K562 (cell line): ENCODE data around the gene RBFOX2. TPM values are rescaled to one million over a fixed set of nuclear protein-coding genes. Genes with fewer than 3 reads are reported as not detected.

Experiments
- ATAC-seq: fragments of 200-7000 bp; cut with Tn5 transposase; 3 replicates; pipeline ENCODE4 v1.9.1; 2020; ENCODE audit warnings: moderate library complexity
- BruUV-seq: library from RNA; stranded (reverse); fragments of 400-500 nt; replicated peaks from 2 replicates; lab custom pipeline; 2021; lab: Mats Ljungman, UMichigan
- CTCF ChIA-PET: fragments of 300-600 bp; formaldehyde crosslinking; extraction: SDS; loops from one replicate; lab custom pipeline; 2021; ENCODE audit warnings: low intra/inter-chr PET ratio; lab: Yijun Ruan, JAX
- POLR2A ChIA-PET: fragments of 300-600, 350-650 bp; sonication (Branson Sonifier 250); formaldehyde crosslinking; extraction: SDS; loops from one replicate; lab custom pipeline; 2021; ENCODE audit warnings: antibody characterized with exemption, inconsistent platforms; lab: Yijun Ruan, JAX
- DNase-seq, 4 experiments: peaks; one replicate each; pipeline versions ENCODE4 v3.0.0 to v3.0.0-alpha.2; 2011 to 2018; ENCODE audit warnings: low spot score in 3 of 4, mixed read lengths in 3 of 4; ENCODE audit errors: extremely low read depth in 1 of 4
- FAIRE-seq: peaks from 2 replicates; lab custom pipeline; 2011; peaks lifted over from hg19 to GRCh38; lab: Jason Lieb, UNC
- H2AFZ ChIP-seq: 2 replicates; pipeline ENCODE4 v1.6.0; 2011; ENCODE audit warnings: low read depth, low read length, control low read depth, inconsistent platforms
- H3K27ac ChIP-seq: fragments of 200-600 bp; 3 replicates; pipeline ENCODE4 v1.8.0; 2011; ENCODE audit warnings: low read depth, mild to moderate bottlenecking, control low read depth, inconsistent platforms, low read length, moderate library complexity, mixed read lengths; ENCODE audit errors: extremely low read depth
- H3K27me3 ChIP-seq, 2 experiments: fragments of 300-600 bp in 1 of 2; 2 replicates in 1 of 2; 3 replicates in 1 of 2; pipeline versions ENCODE4 v1.6.0 to v1.8.0; 2011; ENCODE audit warnings: inconsistent platforms in 2 of 2, low read length in 2 of 2, mild to moderate bottlenecking in 1 of 2, mixed read lengths in 1 of 2, moderate library complexity in 1 of 2; ENCODE audit not compliant: control insufficient read depth in 2 of 2, insufficient read depth in 2 of 2
- H3K36me3 ChIP-seq: fragments of 300-600 bp; 3 replicates; pipeline ENCODE4 v1.8.0; 2011; ENCODE audit warnings: mild to moderate bottlenecking, low read length, inconsistent platforms; ENCODE audit not compliant: control insufficient read depth, insufficient read depth
- H3K4me1 ChIP-seq, 2 experiments: fragments of 200-600 bp in 1 of 2; replicated peaks in 1 of 2; 2 replicates in 1 of 2; 3 replicates in 1 of 2; pipeline versions ENCODE4 v1.5.1 to v1.8.0; 2011; ENCODE audit warnings: inconsistent platforms in 2 of 2, low read length in 2 of 2, mild to moderate bottlenecking in 1 of 2, mixed read lengths in 1 of 2, moderate library complexity in 1 of 2; ENCODE audit not compliant: control insufficient read depth in 2 of 2, insufficient read depth in 2 of 2
- H3K4me2 ChIP-seq: 2 replicates; pipeline ENCODE4 v1.6.1; 2011; ENCODE audit warnings: low read length, control low read depth, inconsistent platforms, mixed read lengths; ENCODE audit not compliant: insufficient read depth
- H3K4me3 ChIP-seq: fragments of 200-600 bp; sonication (generic), shearing (Covaris generic); 2 replicates; pipeline ENCODE4 v1.5.1; 2016; ENCODE audit warnings: control low read depth, inconsistent platforms
- H3K79me2 ChIP-seq: fragments of 200-600 bp; 3 replicates; pipeline ENCODE4 v1.8.0; 2011; ENCODE audit warnings: low read length, inconsistent platforms; ENCODE audit not compliant: control insufficient read depth, insufficient read depth
- H3K9ac ChIP-seq, 2 experiments: 2 replicates each; pipeline versions ENCODE4 v1.6.0 to v1.6.1; 2011; ENCODE audit warnings: low read depth in 2 of 2, low read length in 2 of 2, control low read depth in 1 of 2, inconsistent platforms in 1 of 2, mild to moderate bottlenecking in 1 of 2, mixed read lengths in 1 of 2; ENCODE audit not compliant: insufficient read depth in 1 of 2
- H3K9me1 ChIP-seq: one replicate; pipeline ENCODE4 v1.6.0; 2011; ENCODE audit warnings: inconsistent platforms, mild to moderate bottlenecking, low read length, moderate library complexity; ENCODE audit not compliant: control insufficient read depth, insufficient read depth
- H3K9me3 ChIP-seq: replicated peaks from 2 replicates; pipeline ENCODE4 v1.5.1; 2011; ENCODE audit warnings: low read depth, low read length, inconsistent platforms; ENCODE audit not compliant: control insufficient read depth, insufficient read depth
- H4K20me1 ChIP-seq: replicated peaks from 2 replicates; pipeline ENCODE4 v1.6.1; 2011; ENCODE audit warnings: low read length, inconsistent platforms, mixed read lengths; ENCODE audit not compliant: control insufficient read depth, insufficient read depth
- BRCA1 ChIP-seq, 2 experiments: fragments of 450-650 bp in 1 of 2; sonication (generic) in 1 of 2; formaldehyde crosslinking in 1 of 2; IDR thresholded peaks; 2 replicates each; pipeline versions ENCODE4 v1.5.0 to v1.6.1; 2017 to 2020; ENCODE audit warnings: mild to moderate bottlenecking in 1 of 2, missing genetic modification reagents in 1 of 2
- CEBPB ChIP-seq: fragments of 450-650 bp; IDR thresholded peaks from 2 replicates; pipeline ENCODE4 v1.6.1; 2016; ENCODE audit warnings: missing genetic modification characterization, missing compliant biosample characterization
- ESRRB ChIP-seq: fragments of 250-450 bp; sonication (Bioruptor Pico); IDR thresholded peaks from 2 replicates; pipeline ENCODE4 v1.5.0; 2020; ENCODE audit warnings: mild to moderate bottlenecking, moderate library complexity, borderline replicate concordance
- GABPB2 ChIP-seq: fragments of 250-450 bp; sonication (Bioruptor Pico); conservative IDR thresholded peaks from 2 replicates; pipeline ENCODE4 v1.5.1; 2021; ENCODE audit warnings: mild to moderate bottlenecking
- HIVEP1 ChIP-seq: fragments of 250-450 bp; sonication (Bioruptor Pico); IDR thresholded peaks from 2 replicates; pipeline ENCODE4 v1.4.0; 2020; ENCODE audit warnings: mild to moderate bottlenecking
- PHF8 ChIP-seq: fragments of 200-600 bp; sonication (generic); IDR thresholded peaks from 2 replicates; pipeline ENCODE4 v1.6.1; 2012; ENCODE audit warnings: mixed run types, mild to moderate bottlenecking, inconsistent platforms, low read length, moderate library complexity, borderline replicate concordance
- RFX1 ChIP-seq: fragments of 450-650 bp; IDR thresholded peaks from 2 replicates; pipeline ENCODE4 v1.6.1; 2016; ENCODE audit warnings: mild to moderate bottlenecking, moderate library complexity
- SMC3 ChIP-seq: conservative IDR thresholded peaks from 2 replicates; pipeline ENCODE4 v1.6.1; 2011; ENCODE audit warnings: low read depth, low read length, improper control_type of control experiment; ENCODE audit not compliant: insufficient read depth
- SRSF7 ChIP-seq: fragments of 200-400 bp; formaldehyde crosslinking; optimal IDR thresholded peaks from 2 replicates; pipeline ENCODE3; 2017; ENCODE audit warnings: mild to moderate bottlenecking, low read depth, low read length
- ZKSCAN3 ChIP-seq: fragments of 250-450 bp; sonication (Bioruptor Pico); IDR thresholded peaks from 2 replicates; pipeline ENCODE4 v1.4.0; 2020
- ZNF146 ChIP-seq: IDR thresholded peaks from one replicate; pipeline ENCODE4 v1.6.1; 2018; ENCODE audit warnings: missing compliant biosample characterization; ENCODE audit not compliant: unreplicated experiment
- WGBS: fragments of 100-300 bp; shearing (Covaris generic); methylation state at CpG from one replicate; pipeline ENCODE4 v1.1.6; 2016; ENCODE audit warnings: low coverage, mixed read lengths; ENCODE audit not compliant: insufficient coverage; ENCODE audit errors: missing lambda C conversion rate; 5-methylcytosine and 5-hydroxymethylcytosine counted together
- in situ Hi-C: fragments of 300-500 bp; cut with MboI; formaldehyde crosslinking; loops from 4 replicates; pipeline ENCODE4 v1.15.0; 2018; ENCODE audit warnings: inconsistent platforms, mixed read lengths
- intact Hi-C: fragments of 100-400 bp; cut with micrococcal nuclease; formaldehyde crosslinking; loops from 2 replicates; pipeline ENCODE4 v1.14.2; 2022
- polyA plus RNA-seq, 8 experiments: library from polyadenylated mRNA; depleted of rRNA in 4 of 8; stranded (reverse) in 5 of 8; unstranded in 3 of 8; fragments of >200 nt; fragmentation: Nextera tagmentation in 2 of 8; fragmentation: Illumina TruSeq in 1 of 8; extraction: Ambion mirVana in 2 of 8; extraction: Trizol in 1 of 8; gene quantifications; 2 replicates each; pipeline versions ENCODE4 v1.2.1 to v1.2.3, GENCODE V29; 2011 to 2014; ENCODE audit warnings: inconsistent platforms in 1 of 8, missing spikeins in 1 of 8
- total RNA-seq, 7 experiments: library from RNA; depleted of rRNA in 6 of 7; stranded (reverse); fragments of >200 nt in 6 of 7; fragmentation: Illumina TruSeq in 2 of 7; extraction: Trizol in 2 of 7; gene quantifications; 2 replicates each; pipeline versions ENCODE4 v1.2.1 to v1.2.3, GENCODE V29; 2011 to 2021; ENCODE audit warnings: low replicate concordance in 1 of 7
- TF ChIP-seq, protein P1 (sequence below): sonication (generic); formaldehyde crosslinking; IDR thresholded peaks from 2 replicates; pipeline ENCODE4 v1.8.0; 2022; ENCODE audit warnings: mild to moderate bottlenecking, missing genetic modification reagents
- TF ChIP-seq, protein P2 (sequence below): sonication (generic); formaldehyde crosslinking; IDR thresholded peaks from 2 replicates; pipeline ENCODE4 v1.8.0; 2022; ENCODE audit warnings: mild to moderate bottlenecking, missing genetic modification reagents

The RBFOX2 gene
- total and polyA plus RNA-seq, 9 of the 15 experiments (the other 6 are each of a cell fraction or from before 2014, with no cell fraction given), result 5.8 to 24.8 (median 14.2) TPM

DNA sequence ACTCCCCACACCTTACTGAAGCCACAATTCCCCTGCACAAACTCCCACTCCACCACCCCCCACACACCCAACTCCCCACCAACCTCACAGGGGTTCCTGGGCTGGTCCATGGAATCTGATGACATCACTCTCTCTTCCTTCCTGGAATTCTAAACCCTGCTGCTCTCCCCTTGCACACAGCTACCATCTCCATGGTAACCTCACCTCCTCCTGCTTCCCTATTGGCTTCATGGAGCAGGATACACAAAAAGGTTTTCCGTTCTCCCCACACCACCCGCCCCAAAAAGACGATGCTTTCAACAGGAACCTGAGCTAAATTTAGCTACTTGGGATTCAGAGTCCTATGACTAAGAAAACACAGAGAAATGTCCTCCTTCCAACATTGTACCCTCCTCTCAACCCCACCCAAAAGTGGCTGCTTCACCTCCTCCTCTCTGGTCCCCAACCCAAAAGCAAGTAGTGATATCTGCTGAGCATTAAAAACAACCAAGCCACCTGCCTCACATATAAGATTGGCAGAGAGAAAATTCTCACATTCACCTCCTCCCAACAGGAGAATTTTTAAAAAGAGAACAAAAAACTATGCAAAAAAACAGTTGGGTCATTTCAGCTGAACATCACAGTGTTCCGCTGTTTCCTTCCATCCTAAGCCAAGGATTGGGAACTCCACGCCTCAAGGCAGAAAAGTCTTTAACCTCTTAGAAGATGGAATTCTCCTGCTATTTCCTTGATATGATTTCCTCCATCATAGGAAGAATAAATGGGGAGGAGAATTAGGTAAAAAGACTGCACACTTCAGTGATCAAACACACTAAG is 66.9 kb downstream of the RBFOX2 start:
- peak; percentile 43 for TF ChIP-seq RFX1
- no peak for TF ChIP-seq SMC3
- no peak for DNase-seq
- no TSS peak for BruUV-seq
- WGBS, result 64% methylated on average over 4 of the region's 5 CpGs
- H3K4me3 ChIP-seq, result no peak overlapping the region
- H3K27ac ChIP-seq, result no peak overlapping the region
- in situ Hi-C loops (no loop called here), intact Hi-C loops (no loop called here)
- H3K4me1 ChIP-seq, result peaks cover 0 to 5% of the 10 kb centered on the region in 2 experiments; a peak in 2 of 5 replicates
- H3K9me3 ChIP-seq, result no peaks in the 10 kb centered on the region
- CTCF ChIA-PET, result no interaction called here
- H3K4me2 ChIP-seq, result no peak overlapping the region
- no peak for FAIRE-seq
- no peaks in the 10 kb centered on the region; the same call in 2 of the 3 replicates for H3K79me2 ChIP-seq
- H3K36me3 ChIP-seq, result no peaks in the 10 kb centered on the region
- H4K20me1 ChIP-seq, result peaks cover 6% of the 10 kb centered on the region; the same call in 1 of the 2 replicates
- H2AFZ ChIP-seq, result no peak overlapping the region
- H3K9me1 ChIP-seq, result no peaks in the 10 kb centered on the region
- no peak for ATAC-seq
- no peak overlapping the region for H3K9ac ChIP-seq
- POLR2A ChIA-PET, result interaction anchor here (0.6 to 1.5 kb wide), 2 partner anchors 25 to 36 kb away, joined by 3 read pairs; no protein-coding TSS in a partner anchor
- H3K27me3 ChIP-seq, result no peaks in the 10 kb centered on the region

DNA sequence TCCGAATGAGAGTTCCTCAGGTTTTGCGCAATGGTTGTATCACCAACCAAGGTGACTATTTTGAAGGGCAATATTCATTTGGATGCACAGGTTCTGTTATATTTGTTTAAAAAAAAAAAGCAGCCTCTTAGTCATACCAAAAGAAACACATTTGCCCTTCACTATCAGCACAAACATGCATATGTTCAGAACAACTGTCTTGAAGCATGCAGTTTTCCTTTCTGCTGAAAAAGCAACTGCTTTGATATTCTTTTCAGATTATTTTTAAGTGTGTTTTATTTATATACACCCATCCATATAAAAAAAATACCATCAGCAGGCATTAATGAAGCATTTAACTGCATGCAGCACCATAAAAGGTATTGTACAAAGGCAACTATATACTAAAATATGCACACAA is 67.8 kb downstream of the RBFOX2 start:
- FAIRE-seq (no peak), DNase-seq (no peak), ATAC-seq (no peak)
- BruUV-seq, result no TSS peak
- Histone ChIP-seq H3K9ac (no peak overlapping the region), H3K4me3 (no peak overlapping the region), H3K9me3 (no peaks in the 10 kb centered on the region), H3K27ac (no peak overlapping the region), H3K4me2 (no peak overlapping the region), H3K36me3 (no peaks in the 10 kb centered on the region), H2AFZ (no peak overlapping the region), H3K27me3 (no peaks in the 10 kb centered on the region), H3K9me1 (no peaks in the 10 kb centered on the region), H4K20me1 (peaks cover 6% of the 10 kb centered on the region; the same call in 1 of the 2 replicates), H3K4me1 (peaks cover 0 to 5% of the 10 kb centered on the region in 2 experiments; a peak in 2 of 5 replicates), H3K79me2 (no peaks in the 10 kb centered on the region; the same call in 2 of the 3 replicates)
- POLR2A ChIA-PET, result interaction anchor here (0.7 kb wide), 1 partner anchor 8 kb away, joined by 3 read pairs; no protein-coding TSS in a partner anchor
- intact Hi-C loops, result no loop called here
- CTCF ChIA-PET, result no interaction called here
- in situ Hi-C loops, result no loop called here
- 96% methylated on average over 2 of the region's 2 CpGs for WGBS
- TF ChIP-seq HIVEP1 (CRISPR knock-in tag) (no peak), BRCA1 (IDR thresholded peaks at IDR 0.05) (no peak), BRCA1 (CRISPR knock-in tag; IDR thresholded peaks at IDR 0.05) (no peak), ZNF146 (no peak), PHF8 (no peak), SRSF7 (no peak), ESRRB (CRISPR knock-in tag) (no peak), GABPB2 (CRISPR knock-in tag) (no peak), ZKSCAN3 (no peak), CEBPB (no peak)
- TF ChIP-seq, protein P1, sequence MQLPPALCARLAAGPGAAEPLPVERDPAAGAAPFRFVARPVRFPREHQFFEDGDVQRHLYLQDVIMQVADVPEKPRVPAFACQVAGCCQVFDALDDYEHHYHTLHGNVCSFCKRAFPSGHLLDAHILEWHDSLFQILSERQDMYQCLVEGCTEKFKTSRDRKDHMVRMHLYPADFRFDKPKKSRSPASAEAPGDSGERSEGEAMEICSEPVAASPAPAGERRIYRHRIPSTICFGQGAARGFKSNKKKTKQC (CRISPR knock-in tag), result no peak
- TF ChIP-seq, protein P2, sequence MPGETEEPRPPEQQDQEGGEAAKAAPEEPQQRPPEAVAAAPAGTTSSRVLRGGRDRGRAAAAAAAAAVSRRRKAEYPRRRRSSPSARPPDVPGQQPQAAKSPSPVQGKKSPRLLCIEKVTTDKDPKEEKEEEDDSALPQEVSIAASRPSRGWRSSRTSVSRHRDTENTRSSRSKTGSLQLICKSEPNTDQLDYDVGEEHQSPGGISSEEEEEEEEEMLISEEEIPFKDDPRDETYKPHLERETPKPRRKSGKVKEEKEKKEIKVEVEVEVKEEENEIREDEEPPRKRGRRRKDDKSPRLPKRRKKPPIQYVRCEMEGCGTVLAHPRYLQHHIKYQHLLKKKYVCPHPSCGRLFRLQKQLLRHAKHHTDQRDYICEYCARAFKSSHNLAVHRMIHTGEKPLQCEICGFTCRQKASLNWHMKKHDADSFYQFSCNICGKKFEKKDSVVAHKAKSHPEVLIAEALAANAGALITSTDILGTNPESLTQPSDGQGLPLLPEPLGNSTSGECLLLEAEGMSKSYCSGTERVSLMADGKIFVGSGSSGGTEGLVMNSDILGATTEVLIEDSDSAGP (CRISPR knock-in tag), result no peak
